T-helper 2 cell (primary cell): ENCODE results near the gene GDF2.

Experiments used
- DNase-seq, 5 experiments: peaks; one replicate each; pipeline versions ENCODE4 v3.0.0 to v3.0.0-alpha.2; 2012 to 2022

GDF2 gene

GRCh38 chr10:47370878-47371277 lies 48.6 kb downstream of the GDF2 start:
- DNase-seq, result no peak

- no peak for DNase-seq
These were observed 49.6 kb downstream of the GDF2 start for GRCh38 chr10:47371629-47372485.

DNA sequence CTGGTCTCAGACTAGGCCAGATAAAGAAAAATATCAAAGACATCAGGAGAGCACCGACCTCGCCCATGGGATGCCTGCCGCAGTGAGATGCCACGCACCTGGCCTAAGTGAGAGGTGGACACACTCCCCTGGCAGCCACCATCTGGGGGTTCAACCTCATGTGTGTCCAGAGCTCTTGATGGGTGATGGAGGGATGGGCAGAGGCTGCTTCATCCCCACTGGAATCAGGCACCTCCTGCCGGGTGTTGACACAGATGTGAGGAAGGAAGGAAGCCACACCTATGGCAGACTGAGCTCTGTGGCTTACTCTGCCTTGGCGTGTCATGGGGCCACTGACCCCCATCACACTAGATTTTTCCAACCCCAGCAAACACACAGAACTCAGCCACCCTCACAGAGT lies 50.5 kb downstream of the GDF2 start:
- peak in 1 of 5 experiments; percentile 53 for DNase-seq

DNA sequence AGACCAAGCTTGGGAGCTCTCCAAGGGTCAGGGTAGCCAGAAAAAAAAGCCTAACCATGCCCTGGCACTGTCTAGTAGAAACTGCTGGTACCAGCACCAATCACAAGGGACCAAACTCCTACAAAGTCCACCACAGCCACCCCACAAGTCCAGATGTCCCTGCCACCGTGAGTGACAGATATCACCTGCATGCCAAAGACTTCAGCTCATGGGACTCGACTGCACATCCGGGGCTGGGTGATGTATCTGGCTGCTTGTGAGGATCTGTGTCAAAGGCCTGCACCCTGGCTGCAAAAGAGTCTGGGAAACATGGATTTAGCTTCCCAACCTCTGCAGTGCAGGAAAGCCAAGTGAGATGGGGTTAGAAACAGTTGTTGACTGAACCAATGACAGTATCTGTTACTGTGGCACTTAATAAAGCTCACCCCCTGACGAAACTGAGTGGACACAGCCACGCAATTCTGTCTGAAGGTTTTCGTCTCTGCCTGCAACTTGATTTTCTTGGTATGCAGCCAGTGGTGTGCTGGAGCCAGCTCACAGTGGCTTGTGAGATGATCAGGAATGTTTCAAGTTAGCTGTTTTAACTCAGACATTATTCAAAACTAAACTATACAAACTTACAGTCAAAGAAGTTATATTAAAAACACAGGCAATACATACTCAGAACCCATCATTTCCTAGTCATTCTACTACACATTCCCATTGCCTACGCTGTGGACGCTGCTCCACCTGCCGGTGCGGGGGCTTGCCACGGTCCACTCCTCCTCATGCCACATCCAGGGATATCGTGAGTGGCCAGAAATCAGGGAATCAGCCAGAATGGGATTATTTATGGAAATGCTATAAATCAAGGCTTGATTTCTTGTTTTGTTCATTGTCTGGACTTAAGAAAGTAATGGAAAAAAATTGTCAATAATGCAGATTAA lies 52.6 kb downstream of the GDF2 start:
- no peak for DNase-seq

DNA sequence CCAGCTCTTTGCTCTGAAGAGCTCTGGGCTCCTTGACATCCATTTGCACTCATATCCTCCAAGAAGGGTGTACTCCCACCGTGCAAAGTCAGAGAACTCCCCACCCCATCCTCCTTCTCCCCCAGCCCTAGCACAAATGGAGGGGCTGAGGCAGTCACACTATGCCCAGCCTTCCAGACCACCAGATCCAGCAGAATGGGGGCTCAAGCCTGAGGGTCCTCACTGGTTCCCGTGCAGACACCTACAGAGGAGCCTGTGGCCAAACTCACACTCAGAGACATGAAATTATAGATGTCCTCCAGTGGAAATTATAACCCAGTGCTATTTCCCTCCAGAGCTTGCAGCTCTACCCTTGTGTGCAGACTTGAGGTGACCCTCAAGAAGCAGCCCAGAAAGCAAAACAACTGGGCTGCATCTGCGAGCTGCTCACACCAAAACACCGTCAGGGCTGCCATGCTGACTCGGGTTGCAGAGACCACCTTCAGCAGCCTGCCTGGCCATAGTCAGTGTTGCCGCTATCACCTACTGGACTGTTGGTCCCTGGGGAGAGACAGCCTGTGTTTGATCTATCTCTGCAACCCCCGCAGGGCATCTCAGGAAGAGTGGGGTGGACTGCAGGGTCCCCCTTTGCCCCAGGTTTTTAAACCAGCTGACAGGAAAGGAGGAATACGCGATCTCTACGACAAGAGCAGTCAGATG lies 54.4 kb downstream of the GDF2 start:
- no peak for DNase-seq
